HCT116 (cell line): ENCODE results near the gene LRIG3. TPM values are rescaled to one million over a fixed set of nuclear protein-coding genes. Genes with fewer than 3 reads are reported as not detected.

Experiments
- ATAC-seq: fragments of 200-7000 bp; cut with Tn5 transposase; 2 replicates; pipeline ENCODE4 v1.9.1; 2020; ENCODE audit warnings: mild to moderate bottlenecking, moderate library complexity
- BruUV-seq: library from RNA; stranded (reverse); fragments of 400-500 nt; replicated peaks from 2 replicates; lab custom pipeline; 2021; lab: Mats Ljungman, UMichigan
- CTCF ChIA-PET: fragments of 300-600 bp; sonication (Branson Sonifier 250); formaldehyde crosslinking; loops from one replicate; lab custom pipeline; 2021; ENCODE audit warnings: antibody characterized with exemption; lab: Charles Lee
- POLR2A ChIA-PET: fragments of 300-600, 350-600 bp; sonication (Branson Sonifier 250); formaldehyde crosslinking; loops from one replicate; lab custom pipeline; 2021; ENCODE audit warnings: antibody characterized with exemption; lab: Charles Lee
- RAD21 ChIA-PET, 2 experiments: fragments of 300-600 bp; sonication (Branson Sonifier 250); formaldehyde crosslinking; loops; one replicate each; lab custom pipeline; 2023; ENCODE audit warnings: low total read pairs in 2 of 2; ENCODE audit not compliant: uncharacterized antibody in 2 of 2, unreplicated experiment in 2 of 2, low non-redundant PET in 1 of 2; lab: Charles Lee
- DNase-seq: peaks from one replicate; pipeline ENCODE4 v3.0.0-alpha.2; 2010; ENCODE audit warnings: low read depth, low spot score
- H2AFZ ChIP-seq: fragments of 200-600 bp; shearing (Covaris generic), sonication (generic); 2 replicates; pipeline ENCODE4 v1.6.1; 2017; ENCODE audit warnings: low read depth, mixed run types, mixed read lengths, antibody characterized with exemption, low read length; ENCODE audit not compliant: poor library complexity, severe bottlenecking
- H3K27ac ChIP-seq: 2 replicates; pipeline ENCODE4 v1.5.1; 2012; ENCODE audit warnings: low read depth, low read length
- H3K27me3 ChIP-seq: fragments of 200-600 bp; sonication (generic); 2 replicates; pipeline ENCODE4 v1.6.1; 2016; ENCODE audit warnings: mixed run types, low read length, mixed read lengths; ENCODE audit not compliant: insufficient read depth
- H3K36me3 ChIP-seq, 2 experiments: fragments of 200-500 bp in 1 of 2; fragments of 200-600 bp in 1 of 2; sonication (Bioruptor generic) in 1 of 2; sonication (generic) in 1 of 2; 2 replicates each; pipeline versions ENCODE4 v1.5.1 to v1.6.1; 2014 to 2016; ENCODE audit warnings: low read length in 2 of 2, inconsistent platforms in 1 of 2, mixed read lengths in 1 of 2, mixed run types in 1 of 2; ENCODE audit not compliant: insufficient read depth in 2 of 2, control insufficient read depth in 1 of 2
- H3K4me1 ChIP-seq, 2 experiments: fragments of 200-600 bp in 1 of 2; sonication (generic) in 1 of 2; 2 replicates each; pipeline versions ENCODE4 v1.5.1 to v1.6.1; 2012 to 2017; ENCODE audit warnings: low read length in 2 of 2, inconsistent platforms in 1 of 2, mild to moderate bottlenecking in 1 of 2, mixed read lengths in 1 of 2, mixed run types in 1 of 2, moderate library complexity in 1 of 2; ENCODE audit not compliant: insufficient read depth in 2 of 2, control insufficient read depth in 1 of 2
- H3K4me2 ChIP-seq: fragments of 200-600 bp; sonication (generic); 2 replicates; pipeline ENCODE4 v1.6.1; 2017; ENCODE audit warnings: mixed run types, low read length, mixed read lengths
- H3K4me3 ChIP-seq, 2 experiments: fragments of 200-600 bp in 1 of 2; sonication (generic) in 1 of 2; replicated peaks in 1 of 2; 2 replicates each; pipeline ENCODE4 v1.5.1; 2011 to 2016; ENCODE audit warnings: low read length in 2 of 2, control low read depth in 1 of 2, low read depth in 1 of 2, mild to moderate bottlenecking in 1 of 2, mixed read lengths in 1 of 2, mixed run types in 1 of 2
- H3K79me2 ChIP-seq: fragments of 200-600 bp; sonication (generic); 2 replicates; pipeline ENCODE4 v1.6.1; 2017; ENCODE audit warnings: mild to moderate bottlenecking, mixed run types, low read length, moderate library complexity, mixed read lengths; ENCODE audit not compliant: insufficient read depth
- H3K9ac ChIP-seq: fragments of 200-600 bp; sonication (generic); 2 replicates; pipeline ENCODE4 v1.6.1; 2016; ENCODE audit warnings: low read length, mixed read lengths
- H3K9me2 ChIP-seq: fragments of 200-600 bp; sonication (generic), shearing (Covaris generic); 2 replicates; pipeline ENCODE4 v1.6.1; 2017; ENCODE audit warnings: mixed run types, mild to moderate bottlenecking, moderate library complexity; ENCODE audit not compliant: insufficient read depth
- H3K9me3 ChIP-seq, 2 experiments: fragments of 200-500 bp in 1 of 2; fragments of 200-600 bp in 1 of 2; sonication (Bioruptor generic) in 1 of 2; sonication (generic) in 1 of 2; 2 replicates each; pipeline ENCODE4 v1.6.1; 2014 to 2017; ENCODE audit warnings: low read length in 2 of 2, mixed read lengths in 2 of 2, inconsistent platforms in 1 of 2, low read depth in 1 of 2, mild to moderate bottlenecking in 1 of 2, mixed run types in 1 of 2, moderate library complexity in 1 of 2; ENCODE audit not compliant: control insufficient read depth in 1 of 2, insufficient read depth in 1 of 2
- H4K20me1 ChIP-seq: fragments of 200-600 bp; sonication (generic), shearing (Covaris generic); 2 replicates; pipeline ENCODE4 v1.6.1; 2017; ENCODE audit warnings: mixed run types, mild to moderate bottlenecking, moderate library complexity; ENCODE audit not compliant: insufficient read depth
- CBX3 ChIP-seq: IDR thresholded peaks from 2 replicates; pipeline ENCODE4 v1.6.1; 2012; ENCODE audit warnings: low read depth
- CEBPB ChIP-seq: IDR thresholded peaks from 2 replicates; pipeline ENCODE4 v1.6.1; 2012; ENCODE audit warnings: low read depth
- CTCF ChIP-seq, 3 experiments: fragments of 200-600 bp in 1 of 3; sonication (generic) in 1 of 3; IDR thresholded peaks in 2 of 3; conservative IDR thresholded peaks in 1 of 3; 2 replicates each; pipeline ENCODE4 v1.5.1; 2012 to 2017; ENCODE audit warnings: low read depth in 2 of 3, low read length in 2 of 3, antibody characterized with exemption in 1 of 3, borderline replicate concordance in 1 of 3, control low read depth in 1 of 3, mild to moderate bottlenecking in 1 of 3, mixed read lengths in 1 of 3, mixed run types in 1 of 3, moderate library complexity in 1 of 3; ENCODE audit not compliant: insufficient read depth in 1 of 3
- ELF1 ChIP-seq: IDR thresholded peaks from 2 replicates; pipeline ENCODE4 v1.6.1; 2012; ENCODE audit warnings: low read depth, borderline replicate concordance
- EZH2phosphoT487 ChIP-seq: fragments of 200-600 bp; IDR thresholded peaks from 2 replicates; pipeline ENCODE4 v1.6.1; 2018; ENCODE audit warnings: antibody characterized with exemption, borderline replicate concordance
- FOSL1 ChIP-seq: IDR thresholded peaks from 2 replicates; pipeline ENCODE4 v1.6.1; 2012; ENCODE audit warnings: low read depth
- JUND ChIP-seq: IDR thresholded peaks from 2 replicates; pipeline ENCODE4 v1.6.1; 2012
- MAX ChIP-seq: IDR thresholded peaks from 2 replicates; pipeline ENCODE4 v1.6.1; 2012
- POLR2AphosphoS5 ChIP-seq: IDR thresholded peaks from 2 replicates; pipeline ENCODE4 v1.6.1; 2011; ENCODE audit warnings: mild to moderate bottlenecking, low read depth, low read length, moderate library complexity
- RAD21 ChIP-seq: IDR thresholded peaks from 2 replicates; pipeline ENCODE4 v1.6.1; 2012; ENCODE audit warnings: low read depth, mild to moderate bottlenecking
- SIN3A ChIP-seq: IDR thresholded peaks from 2 replicates; pipeline ENCODE4 v1.6.1; 2012; ENCODE audit warnings: low read depth
- TCF7L2 ChIP-seq: IDR thresholded peaks from 2 replicates; pipeline ENCODE4 v1.7.0; 2011; ENCODE audit warnings: borderline replicate concordance, inconsistent platforms; ENCODE audit not compliant: insufficient read depth, insufficient read length; ENCODE audit errors: extremely low read depth
- YY1 ChIP-seq: IDR thresholded peaks from 2 replicates; pipeline ENCODE4 v1.6.1; 2011; ENCODE audit warnings: low read length, low read depth, moderate library complexity, mild to moderate bottlenecking; ENCODE audit not compliant: insufficient replicate concordance; ENCODE audit errors: extremely low read depth
- intact Hi-C: fragments of 100-400 bp; cut with micrococcal nuclease; formaldehyde crosslinking; loops from 2 replicates; pipeline ENCODE4 v1.10.0; 2022
- total RNA-seq: library from RNA; stranded (reverse); gene quantifications from one replicate; pipeline ENCODE4 v1.2.1, GENCODE V29; 2021; ENCODE audit not compliant: unreplicated experiment
- TF ChIP-seq, protein P1 (sequence below): IDR thresholded peaks from 2 replicates; pipeline ENCODE4 v1.6.1; 2012; ENCODE audit warnings: low read depth

The LRIG3 gene
- total RNA-seq, 1 experiment from 2014 or later, result 11.1 TPM

DNA sequence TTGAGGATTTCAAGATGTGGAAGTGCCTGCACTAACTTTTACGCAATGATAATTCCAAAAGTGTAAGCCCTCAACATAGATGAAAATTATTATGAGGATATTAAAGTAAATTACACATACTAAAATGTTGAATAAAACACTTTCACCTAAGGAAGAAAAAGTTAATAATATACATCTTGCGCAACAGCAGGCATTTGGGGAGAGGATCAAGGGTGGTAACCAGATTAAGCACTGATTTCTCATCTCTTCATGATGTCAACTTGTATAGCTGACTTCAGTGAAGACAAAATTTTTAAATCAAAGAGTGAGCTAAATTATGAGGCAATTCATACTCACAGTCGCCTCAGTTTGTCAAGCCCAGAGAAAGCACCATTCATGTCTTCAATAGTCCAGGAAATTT is 33.8 kb downstream of the LRIG3 start:
- Histone ChIP-seq H3K27ac (no peak overlapping the region), H3K9ac (no peak overlapping the region), H3K79me2 (peaks cover 4% of the 10 kb centered on the region; the same call in 1 of the 2 replicates), H3K4me1 (no peaks in the 10 kb centered on the region), H2AFZ (no peak overlapping the region), H3K36me3 (peaks cover 2 to 27% of the 10 kb centered on the region in 2 experiments; a peak in 3 of 4 replicates), H3K4me2 (no peak overlapping the region), H3K9me3 (no peaks in the 10 kb centered on the region), H4K20me1 (no peaks in the 10 kb centered on the region), H3K4me3 (no peak overlapping the region), H3K27me3 (no peaks in the 10 kb centered on the region), H3K9me2 (no peaks in the 10 kb centered on the region)
- intact Hi-C loops, result no loop called here
- CTCF ChIA-PET, result no interaction called here
- no TSS peak for BruUV-seq
- TF ChIP-seq CTCF (IDR thresholded peaks at IDR 0.05 in 2 of 3, conservative IDR thresholded peaks at IDR 0.05 in 1 of 3; ENCODE audit: borderline replicate concordance in 1 of 3, insufficient read depth in 1 of 3, low read depth in 2 of 3, low read length in 2 of 3) (no peak), CEBPB (no peak), CBX3 (no peak), YY1 (no peak), POLR2AphosphoS5 (no peak), TCF7L2 (no peak), EZH2phosphoT487 (no peak), MAX (no peak), FOSL1 (no peak), SIN3A (no peak), JUND (no peak), RAD21 (no peak), ELF1 (no peak)
- TF ChIP-seq, protein P1, sequence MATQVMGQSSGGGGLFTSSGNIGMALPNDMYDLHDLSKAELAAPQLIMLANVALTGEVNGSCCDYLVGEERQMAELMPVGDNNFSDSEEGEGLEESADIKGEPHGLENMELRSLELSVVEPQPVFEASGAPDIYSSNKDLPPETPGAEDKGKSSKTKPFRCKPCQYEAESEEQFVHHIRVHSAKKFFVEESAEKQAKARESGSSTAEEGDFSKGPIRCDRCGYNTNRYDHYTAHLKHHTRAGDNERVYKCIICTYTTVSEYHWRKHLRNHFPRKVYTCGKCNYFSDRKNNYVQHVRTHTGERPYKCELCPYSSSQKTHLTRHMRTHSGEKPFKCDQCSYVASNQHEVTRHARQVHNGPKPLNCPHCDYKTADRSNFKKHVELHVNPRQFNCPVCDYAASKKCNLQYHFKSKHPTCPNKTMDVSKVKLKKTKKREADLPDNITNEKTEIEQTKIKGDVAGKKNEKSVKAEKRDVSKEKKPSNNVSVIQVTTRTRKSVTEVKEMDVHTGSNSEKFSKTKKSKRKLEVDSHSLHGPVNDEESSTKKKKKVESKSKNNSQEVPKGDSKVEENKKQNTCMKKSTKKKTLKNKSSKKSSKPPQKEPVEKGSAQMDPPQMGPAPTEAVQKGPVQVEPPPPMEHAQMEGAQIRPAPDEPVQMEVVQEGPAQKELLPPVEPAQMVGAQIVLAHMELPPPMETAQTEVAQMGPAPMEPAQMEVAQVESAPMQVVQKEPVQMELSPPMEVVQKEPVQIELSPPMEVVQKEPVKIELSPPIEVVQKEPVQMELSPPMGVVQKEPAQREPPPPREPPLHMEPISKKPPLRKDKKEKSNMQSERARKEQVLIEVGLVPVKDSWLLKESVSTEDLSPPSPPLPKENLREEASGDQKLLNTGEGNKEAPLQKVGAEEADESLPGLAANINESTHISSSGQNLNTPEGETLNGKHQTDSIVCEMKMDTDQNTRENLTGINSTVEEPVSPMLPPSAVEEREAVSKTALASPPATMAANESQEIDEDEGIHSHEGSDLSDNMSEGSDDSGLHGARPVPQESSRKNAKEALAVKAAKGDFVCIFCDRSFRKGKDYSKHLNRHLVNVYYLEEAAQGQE, result no peak
- POLR2A ChIA-PET, result no interaction called here
- RAD21 ChIA-PET, result no interaction called here
- ATAC-seq, result no peak
- no peak for DNase-seq
